ENCODE results near the gene SMYD3. TPM values are rescaled to one million over a fixed set of nuclear protein-coding genes. Genes with fewer than 3 reads are reported as not detected.

Gene SMYD3
- total and polyA plus RNA-seq, 2 of the 4 experiments (the other 2 are of a cell fraction) = 26.5 to 37.6 TPM

DNA sequence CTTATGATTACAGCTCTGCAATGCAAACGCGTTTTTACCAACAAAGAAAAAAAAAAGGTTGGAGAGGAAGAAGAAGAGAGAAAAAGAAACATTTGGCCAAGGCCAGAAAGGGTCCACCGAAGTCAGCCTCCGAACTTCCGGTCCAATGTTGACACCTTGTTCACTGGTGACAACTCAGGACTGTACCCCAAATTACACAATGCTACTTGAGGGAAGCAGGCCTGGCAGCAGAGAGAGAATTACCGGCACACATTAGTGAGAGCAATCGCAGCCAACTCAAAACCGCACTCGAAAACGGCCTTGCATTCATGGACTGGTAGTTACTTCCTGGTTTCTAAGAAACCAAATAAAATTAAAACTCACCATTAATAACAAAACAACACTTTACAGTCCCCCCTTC, 699.8 kb downstream of the SMYD3 start:
- no peak overlapping the region for H2AFZ ChIP-seq (replicated peaks; ENCODE audit: low read length, poor library complexity)
- H3K36me3 ChIP-seq (ENCODE audit: control insufficient read depth, insufficient read depth, low read length) = no peaks in the 10 kb centered on the region
- CTCF ChIA-PET = no interaction called here
- H3K79me1 ChIP-seq (ENCODE audit: low read depth in 1 of 2, low read length in 2 of 2) = no peaks in the 10 kb centered on the region
- peaks cover 3% of the 10 kb centered on the region for H3K4me1 ChIP-seq (ENCODE audit: control insufficient read depth, insufficient read depth, low read length)
- H2BK120ac ChIP-seq (ENCODE audit: low read depth, low read length) = no peak overlapping the region
- no peaks in the 10 kb centered on the region for H3K9me1 ChIP-seq (ENCODE audit: insufficient read depth, low read length)
- dilution Hi-C loops (cut with HindIII; ENCODE audit: low sequenced_read_pairs, unreplicated experiment) = no loop called here
- intact Hi-C loops (cut with micrococcal nuclease) = loop anchor here (10.0 kb wide), 1 partner anchor 653 kb away; the partner anchor contains the start of gene KIF26B
- WGBS, 2 experiments (ENCODE audit: extremely low coverage in 2 of 2, insufficient read length in 1 of 2) = 96% methylated on average over 4 of the region's 10 CpGs; no CpG with 5 or more reads in 1 of the 2 experiments
- in situ Hi-C loops (cut with MboI; ENCODE audit: low sequenced_read_pairs) = no loop called here
- H3K4me2 ChIP-seq (ENCODE audit: low read depth, low read length) = no peak overlapping the region
- DNase-seq = no peak
- no TSS peak for BruUV-seq (replicated peaks)
- H4K91ac ChIP-seq (ENCODE audit: insufficient read depth, low read depth, low read length) = no peak overlapping the region
- no peaks in the 10 kb centered on the region for H3K9me3 ChIP-seq (ENCODE audit: control insufficient read depth, insufficient read depth, low read length)
- H4K20me1 ChIP-seq (ENCODE audit: insufficient read depth, low read length) = no peaks in the 10 kb centered on the region
- 0 out of 3 replicates have a peak overlapping the region, but pooled peaks have one; percentile 26 for H2BK15ac ChIP-seq (ENCODE audit: low read depth, low read length)
- H3K18ac ChIP-seq (ENCODE audit: low read depth, low read length) = no peak overlapping the region
- TF ChIP-seq NFE2L2 (IDR thresholded peaks at IDR 0.05; ENCODE audit: low read depth, low read length) = no peak
- no peak for TF ChIP-seq RFX5 (IDR thresholded peaks at IDR 0.05; ENCODE audit: low read depth, low read length)
- TF ChIP-seq MAFK (IDR thresholded peaks at IDR 0.05; ENCODE audit: low read depth, low read length) = no peak
- no peak for TF ChIP-seq CEBPB (IDR thresholded peaks at IDR 0.05; ENCODE audit: low read depth, low read length)
- no peak for TF ChIP-seq SMC3 (IDR thresholded peaks at IDR 0.05; ENCODE audit: low read depth, low read length)
- no peak for TF ChIP-seq CHD1 (IDR thresholded peaks at IDR 0.05; ENCODE audit: low read depth, low read length)
- no peak for TF ChIP-seq FOS (IDR thresholded peaks at IDR 0.05; ENCODE audit: low read depth, low read length)
- TF ChIP-seq, protein P1, sequence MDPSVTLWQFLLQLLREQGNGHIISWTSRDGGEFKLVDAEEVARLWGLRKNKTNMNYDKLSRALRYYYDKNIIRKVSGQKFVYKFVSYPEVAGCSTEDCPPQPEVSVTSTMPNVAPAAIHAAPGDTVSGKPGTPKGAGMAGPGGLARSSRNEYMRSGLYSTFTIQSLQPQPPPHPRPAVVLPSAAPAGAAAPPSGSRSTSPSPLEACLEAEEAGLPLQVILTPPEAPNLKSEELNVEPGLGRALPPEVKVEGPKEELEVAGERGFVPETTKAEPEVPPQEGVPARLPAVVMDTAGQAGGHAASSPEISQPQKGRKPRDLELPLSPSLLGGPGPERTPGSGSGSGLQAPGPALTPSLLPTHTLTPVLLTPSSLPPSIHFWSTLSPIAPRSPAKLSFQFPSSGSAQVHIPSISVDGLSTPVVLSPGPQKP (IDR thresholded peaks at IDR 0.05; ENCODE audit: borderline replicate concordance, low read depth, low read length) = no peak
- no peak for TF ChIP-seq RCOR1 (IDR thresholded peaks at IDR 0.05; ENCODE audit: insufficient replicate concordance, low read length)
- no peak for TF ChIP-seq MAZ (IDR thresholded peaks at IDR 0.05; ENCODE audit: borderline replicate concordance, low read depth, low read length)
- POLR2A ChIA-PET (ENCODE audit: unreplicated experiment) = no interaction called here
- no peak overlapping the region for H3K4ac ChIP-seq (ENCODE audit: low read depth, low read length)
- peak overlapping the region in 1 of 2 experiments; percentile 20; a peak in 1 of 4 replicates for H4K8ac ChIP-seq (ENCODE audit: low read depth in 2 of 2, low read length in 2 of 2)
- H3K23ac ChIP-seq (ENCODE audit: low read depth, low read length) = no peak overlapping the region
- no peak overlapping the region for H3K56ac ChIP-seq (ENCODE audit: extremely low read depth, insufficient read depth, low read length)
- no peak overlapping the region for H2BK20ac ChIP-seq (ENCODE audit: low read depth, low read length)
- no peak for ATAC-seq (ENCODE audit: low read depth)
- no peak overlapping the region for H3K14ac ChIP-seq (replicated peaks; ENCODE audit: low read depth, low read length)
- no peaks in the 10 kb centered on the region for H3K27me3 ChIP-seq (ENCODE audit: control insufficient read depth, insufficient read depth, low read length)
- no peak overlapping the region for H2AK9ac ChIP-seq (replicated peaks; ENCODE audit: low read depth, low read length, poor library complexity)
- H2AK5ac ChIP-seq (ENCODE audit: low read depth, low read length) = no peak overlapping the region
- H3K27ac ChIP-seq (ENCODE audit: insufficient read depth, low read length) = no peak overlapping the region
- no peak overlapping the region for H3K4me3 ChIP-seq (ENCODE audit: insufficient read depth, low read depth, low read length)
- H2BK5ac ChIP-seq (ENCODE audit: low read depth, low read length, poor library complexity, severe bottlenecking) = no peak overlapping the region
- H4K5ac ChIP-seq (ENCODE audit: low read depth, low read length) = no peak overlapping the region
- no peak overlapping the region for H3K9ac ChIP-seq (ENCODE audit: low read depth, low read length)
